GM21528 (cell line): ENCODE measurements around the gene IP6K3.

ENCODE experiments used
- ATAC-seq: cut with Tn5 transposase; IDR thresholded peaks from one replicate; pipeline ENCODE4 v1.9.1; 2021; ENCODE audit warnings: mild to moderate bottlenecking, moderate library complexity; ENCODE audit not compliant: unreplicated experiment, low FRiP score

IP6K3 gene

GRCh38 chr6:33761922-33762629 is 15.4 kb upstream of the IP6K3 start:
- no peak for ATAC-seq

GRCh38 chr6:33761581-33761921 is 14.8 kb upstream of the IP6K3 start:
- ATAC-seq: no peak

GRCh38 chr6:33759887-33760629 is 13.4 kb upstream of the IP6K3 start:
- no peak for ATAC-seq

GRCh38 chr6:33758815-33759216 is 12.1 kb upstream of the IP6K3 start:
- no peak for ATAC-seq

GRCh38 chr6:33757906-33758305 is 11.2 kb upstream of the IP6K3 start:
- ATAC-seq: no peak

- no peak for ATAC-seq
Observed at GRCh38 chr6:33757113-33757512, 10.4 kb upstream of the IP6K3 start.

- no peak for ATAC-seq
Observed at GRCh38 chr6:33756211-33756954, 9.7 kb upstream of the IP6K3 start.

- no peak for ATAC-seq
Observed at GRCh38 chr6:33755070-33755869, 8.6 kb upstream of the IP6K3 start.

GRCh38 chr6:33754222-33754621 is 7.5 kb upstream of the IP6K3 start:
- no peak for ATAC-seq

- ATAC-seq: no peak
Observed at GRCh38 chr6:33752646-33753015, 5.9 kb upstream of the IP6K3 start.

- ATAC-seq: no peak
Observed at GRCh38 chr6:33751771-33752645, 5.3 kb upstream of the IP6K3 start.

- no peak for ATAC-seq
Observed at GRCh38 chr6:33750244-33750991, 3.7 kb upstream of the IP6K3 start.

GRCh38 chr6:33749401-33749800 is 2.7 kb upstream of the IP6K3 start:
- ATAC-seq: no peak

GRCh38 chr6:33748841-33749240 is 2.1 kb upstream of the IP6K3 start:
- no peak for ATAC-seq

- no peak for ATAC-seq
Observed at GRCh38 chr6:33747823-33748222, 1.1 kb upstream of the IP6K3 start.

GRCh38 chr6:33746036-33746600 is 587 bp downstream of the IP6K3 start:
- no peak for ATAC-seq

GRCh38 chr6:33745548-33745947 is 1.2 kb downstream of the IP6K3 start:
- no peak for ATAC-seq

- ATAC-seq: no peak
Observed at GRCh38 chr6:33744895-33745546, 1.7 kb downstream of the IP6K3 start.
